Measurements from ENCODE around the gene KRT12. TPM values are rescaled to one million over a fixed set of nuclear protein-coding genes. Genes with fewer than 3 reads are reported as not detected.

Gene KRT12
- total RNA-seq (not detected in 2 replicates), polyA plus RNA-seq (not detected in 2 replicates)

DNA sequence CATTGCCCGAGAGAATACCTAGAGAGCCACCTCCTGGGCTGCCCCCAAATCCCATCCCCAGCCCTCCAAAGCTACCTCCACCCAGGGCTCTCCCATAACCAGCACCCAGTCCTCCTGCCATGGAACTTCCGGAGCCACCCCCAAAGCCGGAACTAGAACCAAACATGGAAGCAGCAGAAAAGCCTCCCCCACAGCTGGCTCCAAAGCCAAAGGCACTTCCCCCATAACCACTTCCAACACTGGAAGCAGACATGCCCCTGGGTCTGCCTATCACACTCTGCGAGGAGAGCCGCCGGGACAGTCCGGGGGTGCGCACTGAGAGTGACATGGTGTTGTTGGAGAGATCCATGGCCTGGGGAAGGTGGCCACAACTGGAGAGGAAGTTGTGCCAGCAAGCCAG lies at the start of gene KRT12:
TSS of gene KRT12 (minus strand) at position 386 of the 400 bp plus-strand sequence. CDS start at position 349, 37 bp downstream.
- WGBS (ENCODE audit: low lambda C conversion rate, missing lambda C conversion rate), result 98% methylated on average over 8 of the region's 8 CpGs
- H3K4me3 ChIP-seq, result no peak within 1 kb of the TSS
- H3K27ac ChIP-seq, result no peak within 1 kb of the TSS
- no peaks in the 10 kb centered on the region for H3K27me3 ChIP-seq
- H2AFZ ChIP-seq, result no peak within 1 kb of the TSS
- H3K4me2 ChIP-seq, result no peak within 1 kb of the TSS
- H4K20me1 ChIP-seq (ENCODE audit: insufficient read depth, poor library complexity, severe bottlenecking), result no peaks in the 10 kb centered on the region
- H3K36me3 ChIP-seq (replicated peaks; ENCODE audit: insufficient read depth, low read depth), result no peaks in the 10 kb centered on the region
- no peak for DNase-seq (ENCODE audit: low spot score)
- TF ChIP-seq EZH2phosphoT487 (IDR thresholded peaks at IDR 0.05; ENCODE audit: low read depth, severe bottlenecking, unreplicated experiment) (no peak), EZH2 (IDR thresholded peaks at IDR 0.05; ENCODE audit: borderline replicate concordance) (no peak)
- TF ChIP-seq, protein P1, sequence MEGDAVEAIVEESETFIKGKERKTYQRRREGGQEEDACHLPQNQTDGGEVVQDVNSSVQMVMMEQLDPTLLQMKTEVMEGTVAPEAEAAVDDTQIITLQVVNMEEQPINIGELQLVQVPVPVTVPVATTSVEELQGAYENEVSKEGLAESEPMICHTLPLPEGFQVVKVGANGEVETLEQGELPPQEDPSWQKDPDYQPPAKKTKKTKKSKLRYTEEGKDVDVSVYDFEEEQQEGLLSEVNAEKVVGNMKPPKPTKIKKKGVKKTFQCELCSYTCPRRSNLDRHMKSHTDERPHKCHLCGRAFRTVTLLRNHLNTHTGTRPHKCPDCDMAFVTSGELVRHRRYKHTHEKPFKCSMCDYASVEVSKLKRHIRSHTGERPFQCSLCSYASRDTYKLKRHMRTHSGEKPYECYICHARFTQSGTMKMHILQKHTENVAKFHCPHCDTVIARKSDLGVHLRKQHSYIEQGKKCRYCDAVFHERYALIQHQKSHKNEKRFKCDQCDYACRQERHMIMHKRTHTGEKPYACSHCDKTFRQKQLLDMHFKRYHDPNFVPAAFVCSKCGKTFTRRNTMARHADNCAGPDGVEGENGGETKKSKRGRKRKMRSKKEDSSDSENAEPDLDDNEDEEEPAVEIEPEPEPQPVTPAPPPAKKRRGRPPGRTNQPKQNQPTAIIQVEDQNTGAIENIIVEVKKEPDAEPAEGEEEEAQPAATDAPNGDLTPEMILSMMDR (IDR thresholded peaks at IDR 0.05; ENCODE audit: poor library complexity), result no peak
- H3K9me2 ChIP-seq (replicated peaks; ENCODE audit: insufficient read depth), result no peaks in the 10 kb centered on the region
- no peaks in the 10 kb centered on the region for H3K4me1 ChIP-seq (ENCODE audit: insufficient read depth)
- no peaks in the 10 kb centered on the region for H3K79me2 ChIP-seq
- no peaks in the 10 kb centered on the region for H3K9me3 ChIP-seq (ENCODE audit: low read depth)

DNA sequence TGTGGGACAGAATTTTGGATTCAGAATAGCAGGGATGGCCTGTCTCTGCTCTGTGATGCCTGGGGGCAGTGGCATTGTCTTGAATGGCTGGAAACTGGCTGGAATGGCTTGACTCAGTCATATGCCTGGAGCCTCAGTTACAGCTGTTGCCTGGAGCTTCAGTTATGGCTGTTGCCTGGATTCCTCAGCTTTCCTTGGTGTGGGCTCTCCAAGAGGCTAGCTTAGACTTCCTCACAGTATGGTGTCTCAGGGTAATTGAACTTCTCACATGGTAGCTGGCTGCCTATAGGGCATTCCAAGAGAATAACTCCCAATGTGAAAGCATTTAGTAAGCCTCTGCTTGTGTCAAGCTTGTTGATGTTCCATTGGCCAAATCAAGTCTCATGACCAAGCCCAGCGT lies 49.3 kb upstream of the KRT12 start:
- H3K4me1 ChIP-seq (ENCODE audit: insufficient read depth), result no peaks in the 10 kb centered on the region
- no peaks in the 10 kb centered on the region for H3K79me2 ChIP-seq
- H3K4me3 ChIP-seq, result no peak overlapping the region
- 44% methylated on average over 1 of the region's 1 CpG for WGBS (ENCODE audit: low lambda C conversion rate, missing lambda C conversion rate)
- DNase-seq (ENCODE audit: low spot score), result no peak
- peak overlapping the region; percentile 68 for H3K27ac ChIP-seq
- no peaks in the 10 kb centered on the region for H3K36me3 ChIP-seq (replicated peaks; ENCODE audit: insufficient read depth, low read depth)
- H3K9me3 ChIP-seq (ENCODE audit: low read depth), result no peaks in the 10 kb centered on the region
- TF ChIP-seq EZH2 (IDR thresholded peaks at IDR 0.05; ENCODE audit: borderline replicate concordance), result no peak
- TF ChIP-seq EZH2phosphoT487 (IDR thresholded peaks at IDR 0.05; ENCODE audit: low read depth, severe bottlenecking, unreplicated experiment), result no peak
- TF ChIP-seq, protein P1 (IDR thresholded peaks at IDR 0.05; ENCODE audit: poor library complexity), result no peak
- H3K4me2 ChIP-seq, result no peak overlapping the region
- no peak overlapping the region for H2AFZ ChIP-seq
- no peaks in the 10 kb centered on the region for H4K20me1 ChIP-seq (ENCODE audit: insufficient read depth, poor library complexity, severe bottlenecking)
- H3K9me2 ChIP-seq (replicated peaks; ENCODE audit: insufficient read depth), result no peaks in the 10 kb centered on the region
- H3K27me3 ChIP-seq, result no peaks in the 10 kb centered on the region

DNA sequence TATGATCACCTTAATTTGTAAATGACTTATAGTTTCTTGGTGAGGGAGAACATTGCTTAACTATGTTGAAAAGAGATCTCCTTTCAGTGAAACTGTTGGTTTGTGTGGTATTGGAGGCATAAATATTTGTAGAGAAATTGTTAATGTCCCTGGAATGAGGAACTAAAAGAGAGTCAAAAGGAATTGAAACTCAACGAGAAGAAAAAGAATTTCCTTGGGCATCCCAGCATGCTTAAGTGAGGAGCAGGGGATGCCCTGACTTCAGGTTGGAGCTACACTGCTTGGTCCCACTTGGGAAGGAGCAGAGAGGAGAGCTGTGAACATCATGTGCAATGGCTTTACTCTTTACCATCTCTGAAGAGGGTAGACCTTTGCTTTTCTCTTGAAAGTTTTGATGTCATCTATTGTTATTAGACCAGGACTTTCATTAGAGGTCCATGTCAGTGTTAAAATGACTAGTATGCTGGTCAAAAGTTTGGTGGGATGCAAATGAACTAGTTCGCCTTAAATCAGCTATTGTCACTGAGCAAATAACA lies 48.8 kb upstream of the KRT12 start:
- WGBS (ENCODE audit: low lambda C conversion rate, missing lambda C conversion rate), result 80% methylated on average over 2 of the region's 2 CpGs
- H2AFZ ChIP-seq, result no peak overlapping the region

More for the DNA sequence above, 48.8 kb upstream of the KRT12 start:
- no peak overlapping the region for H3K4me3 ChIP-seq
- H3K9me3 ChIP-seq (ENCODE audit: low read depth), result no peaks in the 10 kb centered on the region
- no peak for TF ChIP-seq EZH2 (IDR thresholded peaks at IDR 0.05; ENCODE audit: borderline replicate concordance)
- TF ChIP-seq, protein P1 (IDR thresholded peaks at IDR 0.05; ENCODE audit: poor library complexity), result no peak
- no peak for TF ChIP-seq EZH2phosphoT487 (IDR thresholded peaks at IDR 0.05; ENCODE audit: low read depth, severe bottlenecking, unreplicated experiment)
- no peak for DNase-seq (ENCODE audit: low spot score)
- peaks cover 3% of the 10 kb centered on the region for H3K4me1 ChIP-seq (ENCODE audit: insufficient read depth)
- H3K27ac ChIP-seq, result peak overlapping the region; percentile 68
- H3K9me2 ChIP-seq (replicated peaks; ENCODE audit: insufficient read depth), result no peaks in the 10 kb centered on the region
- H4K20me1 ChIP-seq (ENCODE audit: insufficient read depth, poor library complexity, severe bottlenecking), result no peaks in the 10 kb centered on the region
- no peak overlapping the region for H3K4me2 ChIP-seq
- no peaks in the 10 kb centered on the region for H3K27me3 ChIP-seq
- H3K36me3 ChIP-seq (replicated peaks; ENCODE audit: insufficient read depth, low read depth), result no peaks in the 10 kb centered on the region
- H3K79me2 ChIP-seq, result no peaks in the 10 kb centered on the region
